ENCODE data around the gene PCDHB3. TPM values are rescaled to one million over a fixed set of nuclear protein-coding genes. Genes with fewer than 3 reads are reported as not detected.
"Not testable (repeated sequence)": the region's sequence is repeated elsewhere in the genome, so short reads cannot be mapped to it uniquely, and the experiment has no call there.

The PCDHB3 gene
- total RNA-seq, 1 donor from 2014 or later: 1.9 TPM

- peak overlapping the region; percentile 52 for H3K4me3 ChIP-seq
- no peaks in the 10 kb centered on the region for H3K36me3 ChIP-seq
- TF ChIP-seq CTCF (IDR thresholded peaks at IDR 0.05): peak; percentile 63
- intact Hi-C loops (cut with DNase I): no loop called here
- H3K4me1 ChIP-seq: no peaks in the 10 kb centered on the region
- H3K27ac ChIP-seq: peak overlapping the region; percentile 67
- ATAC-seq: peak; percentile 92
- no peak for DNase-seq
- H3K27me3 ChIP-seq: no peaks in the 10 kb centered on the region
- no peaks in the 10 kb centered on the region for H3K9me3 ChIP-seq
Measured at GRCh38 chr5:141084487-141084989, 15.7 kb upstream of the PCDHB3 start.

- DNase-seq (no peak), ATAC-seq (peak; percentile 53)
- no peaks in the 10 kb centered on the region for H3K36me3 ChIP-seq
- peaks cover 11% of the 10 kb centered on the region for H3K27me3 ChIP-seq
- no peaks in the 10 kb centered on the region for H3K4me1 ChIP-seq
- peak within 1 kb of the TSS; percentile 36 for H3K4me3 ChIP-seq
- TF ChIP-seq CTCF (IDR thresholded peaks at IDR 0.05): peak; percentile 36
- peaks cover 4% of the 10 kb centered on the region for H3K9me3 ChIP-seq
- H3K27ac ChIP-seq: no peak within 1 kb of the TSS
- intact Hi-C loops (cut with DNase I): no loop called here
Measured at GRCh38 chr5:141094481-141095262, 5.6 kb upstream of the PCDHB3 start, which contains the start of gene PCDHB2. Gene PCDHB2 (plus strand): TSS chr5:141094615. CDS start chr5:141094791, 176 bp downstream.

- H3K36me3 ChIP-seq: no peaks in the 10 kb centered on the region
- peak overlapping the region; percentile 36 for H3K4me3 ChIP-seq
- TF ChIP-seq CTCF (IDR thresholded peaks at IDR 0.05): no peak
- ATAC-seq: no peak
- peaks cover 11% of the 10 kb centered on the region for H3K27me3 ChIP-seq
- H3K4me1 ChIP-seq: no peaks in the 10 kb centered on the region
- H3K9me3 ChIP-seq: no peaks in the 10 kb centered on the region
- intact Hi-C loops (cut with DNase I): no loop called here
- no peak overlapping the region for H3K27ac ChIP-seq
- DNase-seq: no peak
Measured at GRCh38 chr5:141095263-141095641, 5.0 kb upstream of the PCDHB3 start.

GRCh38 chr5:141096181-141096580 lies 4.1 kb upstream of the PCDHB3 start:
- not testable (repeated sequence) for H3K9me3 ChIP-seq, DNase-seq

GRCh38 chr5:141096586-141096985 lies 3.7 kb upstream of the PCDHB3 start:
- H3K4me1 ChIP-seq; DNase-seq; intact Hi-C loops (cut with DNase I); H3K27ac ChIP-seq; H3K9me3 ChIP-seq; H3K4me3 ChIP-seq; ATAC-seq; H3K36me3 ChIP-seq: not testable (repeated sequence)
- peaks cover 11% of the 10 kb centered on the region for H3K27me3 ChIP-seq

More at GRCh38 chr5:141096181-141096580, 4.1 kb upstream of the PCDHB3 start:
- H3K27me3 ChIP-seq: peaks cover 11% of the 10 kb centered on the region
- intact Hi-C loops (cut with DNase I); H3K27ac ChIP-seq; H3K4me1 ChIP-seq; H3K4me3 ChIP-seq; ATAC-seq; H3K36me3 ChIP-seq: not testable (repeated sequence)

GRCh38 chr5:141101059-141101458 lies 786 bp downstream of the PCDHB3 start:
- H3K4me1 ChIP-seq: no peaks in the 10 kb centered on the region
- H3K36me3 ChIP-seq: no peaks in the 10 kb centered on the region
- no peak for TF ChIP-seq CTCF (IDR thresholded peaks at IDR 0.05)
- intact Hi-C loops (cut with DNase I): no loop called here
- peaks cover 11% of the 10 kb centered on the region for H3K9me3 ChIP-seq
- DNase-seq (no peak), ATAC-seq (no peak)
- peak overlapping the region; percentile 27 for H3K4me3 ChIP-seq
- H3K27me3 ChIP-seq: no peaks in the 10 kb centered on the region
- no peak overlapping the region for H3K27ac ChIP-seq

- H3K4me3 ChIP-seq; DNase-seq; H3K4me1 ChIP-seq; intact Hi-C loops (cut with DNase I); H3K27ac ChIP-seq; H3K36me3 ChIP-seq; H3K27me3 ChIP-seq; ATAC-seq: not testable (repeated sequence)
- peaks cover 11% of the 10 kb centered on the region for H3K9me3 ChIP-seq
Measured at GRCh38 chr5:141102070-141102469, 1.8 kb downstream of the PCDHB3 start.

- H3K36me3 ChIP-seq; intact Hi-C loops (cut with DNase I); H3K27me3 ChIP-seq; H3K27ac ChIP-seq; ATAC-seq; H3K4me1 ChIP-seq; DNase-seq; H3K4me3 ChIP-seq: not testable (repeated sequence)
- peaks cover 11% of the 10 kb centered on the region for H3K9me3 ChIP-seq
Measured at GRCh38 chr5:141102471-141102870, 2.2 kb downstream of the PCDHB3 start.
